ENCODE measurements around the gene ADAMTS4.

ADAMTS4 gene

GRCh38 chr1:161196111-161196510 lies 2.7 kb downstream of the ADAMTS4 start:
- no peak for DNase-seq (ENCODE audit: low read depth in 2 of 2)

- no peak for DNase-seq (ENCODE audit: low read depth in 2 of 2)
Observed at GRCh38 chr1:161195171-161195570, 3.7 kb downstream of the ADAMTS4 start.

- DNase-seq (ENCODE audit: low read depth in 2 of 2) = no peak
Observed at GRCh38 chr1:161193561-161194235, 5.2 kb downstream of the ADAMTS4 start.

GRCh38 chr1:161192476-161193465 lies 6.1 kb downstream of the ADAMTS4 start:
- peak; percentile 33 to 57 for DNase-seq (ENCODE audit: low read depth in 2 of 2)

GRCh38 chr1:161191971-161192370 lies 6.9 kb downstream of the ADAMTS4 start:
- no peak for DNase-seq (ENCODE audit: low read depth in 2 of 2)

- no peak for DNase-seq (ENCODE audit: low read depth in 2 of 2)
Observed at GRCh38 chr1:161190962-161191521, 7.8 kb downstream of the ADAMTS4 start.

GRCh38 chr1:161189036-161189435 lies 9.8 kb downstream of the ADAMTS4 start:
- no peak for DNase-seq (ENCODE audit: low read depth in 2 of 2)

GRCh38 chr1:161188381-161188780 lies 10.5 kb downstream of the ADAMTS4 start:
- no peak for DNase-seq (ENCODE audit: low read depth in 2 of 2)

- no peak for DNase-seq (ENCODE audit: low read depth in 2 of 2)
Observed at GRCh38 chr1:161187311-161187710, 11.5 kb downstream of the ADAMTS4 start.

- DNase-seq (ENCODE audit: low read depth in 2 of 2) = no peak
Observed at GRCh38 chr1:161185732-161186311, 13.0 kb downstream of the ADAMTS4 start.

- peak; percentile 38 to 46 for DNase-seq (ENCODE audit: low read depth in 2 of 2)
Observed at GRCh38 chr1:161185282-161185682, 13.6 kb downstream of the ADAMTS4 start.

GRCh38 chr1:161182214-161182613 lies 16.6 kb downstream of the ADAMTS4 start:
- DNase-seq (ENCODE audit: low read depth in 2 of 2) = peak; percentile 49 to 53

- no peak for DNase-seq (ENCODE audit: low read depth in 2 of 2)
Observed at GRCh38 chr1:161180639-161181038, 18.2 kb downstream of the ADAMTS4 start.

- no peak for DNase-seq (ENCODE audit: low read depth in 2 of 2)
Observed at GRCh38 chr1:161179698-161180097, 19.2 kb downstream of the ADAMTS4 start.

- DNase-seq (ENCODE audit: low read depth in 2 of 2) = no peak
Observed at GRCh38 chr1:161177936-161178244, 21.0 kb downstream of the ADAMTS4 start.

- peak; percentile 96 to 98 for DNase-seq (ENCODE audit: low read depth in 2 of 2)
Observed at GRCh38 chr1:161177112-161177935, 21.5 kb downstream of the ADAMTS4 start, which contains the start of gene B4GALT3. TSS of gene B4GALT3 (minus strand) at chr1:161177507. CDS start at chr1:161176060, 1,447 bp downstream.

- no peak for DNase-seq (ENCODE audit: low read depth in 2 of 2)
Observed at GRCh38 chr1:161176468-161177111, 22.3 kb downstream of the ADAMTS4 start.

- no peak for DNase-seq (ENCODE audit: low read depth in 2 of 2)
Observed at GRCh38 chr1:161175771-161176453, 22.9 kb downstream of the ADAMTS4 start.

- DNase-seq (ENCODE audit: low read depth in 2 of 2) = no peak
Observed at GRCh38 chr1:161174911-161175310, 23.9 kb downstream of the ADAMTS4 start.

GRCh38 chr1:161173711-161174110 lies 25.1 kb downstream of the ADAMTS4 start:
- DNase-seq (ENCODE audit: low read depth in 2 of 2) = no peak

Measured in activated CD4-positive, alpha-beta T cell treated with anti-CD3 and anti-CD28 coated beads for 24 hours (primary cell).